Breast epithelium (tissue), 3 donors: Measurements from ENCODE around the gene LTB4R.

Experiments
- POLR2AphosphoS5 ChIP-seq, 3 donors: sonication (generic); formaldehyde crosslinking; IDR thresholded peaks; one replicate each; pipeline ENCODE4 v1.6.1; 2017; ENCODE audit warnings: antibody characterized with exemption in 3 of 3
- TF ChIP-seq, protein P1 (sequence below), 3 donors: fragments of 450-650 bp; IDR thresholded peaks; one replicate each; pipeline ENCODE4 v1.5.1; 2016 to 2017; ENCODE audit warnings: antibody characterized with exemption in 3 of 3, mild to moderate bottlenecking in 3 of 3, moderate library complexity in 3 of 3

- no peak for TF ChIP-seq POLR2AphosphoS5 (IDR thresholded peaks at IDR 0.05)
- TF ChIP-seq, protein P1, sequence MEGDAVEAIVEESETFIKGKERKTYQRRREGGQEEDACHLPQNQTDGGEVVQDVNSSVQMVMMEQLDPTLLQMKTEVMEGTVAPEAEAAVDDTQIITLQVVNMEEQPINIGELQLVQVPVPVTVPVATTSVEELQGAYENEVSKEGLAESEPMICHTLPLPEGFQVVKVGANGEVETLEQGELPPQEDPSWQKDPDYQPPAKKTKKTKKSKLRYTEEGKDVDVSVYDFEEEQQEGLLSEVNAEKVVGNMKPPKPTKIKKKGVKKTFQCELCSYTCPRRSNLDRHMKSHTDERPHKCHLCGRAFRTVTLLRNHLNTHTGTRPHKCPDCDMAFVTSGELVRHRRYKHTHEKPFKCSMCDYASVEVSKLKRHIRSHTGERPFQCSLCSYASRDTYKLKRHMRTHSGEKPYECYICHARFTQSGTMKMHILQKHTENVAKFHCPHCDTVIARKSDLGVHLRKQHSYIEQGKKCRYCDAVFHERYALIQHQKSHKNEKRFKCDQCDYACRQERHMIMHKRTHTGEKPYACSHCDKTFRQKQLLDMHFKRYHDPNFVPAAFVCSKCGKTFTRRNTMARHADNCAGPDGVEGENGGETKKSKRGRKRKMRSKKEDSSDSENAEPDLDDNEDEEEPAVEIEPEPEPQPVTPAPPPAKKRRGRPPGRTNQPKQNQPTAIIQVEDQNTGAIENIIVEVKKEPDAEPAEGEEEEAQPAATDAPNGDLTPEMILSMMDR (IDR thresholded peaks at IDR 0.05), result no peak
Observed at GRCh38 chr14:24298892-24299254, 12.4 kb upstream of the LTB4R start.
